ENCODE results near the gene DARS2.

The DARS2 gene

DNA sequence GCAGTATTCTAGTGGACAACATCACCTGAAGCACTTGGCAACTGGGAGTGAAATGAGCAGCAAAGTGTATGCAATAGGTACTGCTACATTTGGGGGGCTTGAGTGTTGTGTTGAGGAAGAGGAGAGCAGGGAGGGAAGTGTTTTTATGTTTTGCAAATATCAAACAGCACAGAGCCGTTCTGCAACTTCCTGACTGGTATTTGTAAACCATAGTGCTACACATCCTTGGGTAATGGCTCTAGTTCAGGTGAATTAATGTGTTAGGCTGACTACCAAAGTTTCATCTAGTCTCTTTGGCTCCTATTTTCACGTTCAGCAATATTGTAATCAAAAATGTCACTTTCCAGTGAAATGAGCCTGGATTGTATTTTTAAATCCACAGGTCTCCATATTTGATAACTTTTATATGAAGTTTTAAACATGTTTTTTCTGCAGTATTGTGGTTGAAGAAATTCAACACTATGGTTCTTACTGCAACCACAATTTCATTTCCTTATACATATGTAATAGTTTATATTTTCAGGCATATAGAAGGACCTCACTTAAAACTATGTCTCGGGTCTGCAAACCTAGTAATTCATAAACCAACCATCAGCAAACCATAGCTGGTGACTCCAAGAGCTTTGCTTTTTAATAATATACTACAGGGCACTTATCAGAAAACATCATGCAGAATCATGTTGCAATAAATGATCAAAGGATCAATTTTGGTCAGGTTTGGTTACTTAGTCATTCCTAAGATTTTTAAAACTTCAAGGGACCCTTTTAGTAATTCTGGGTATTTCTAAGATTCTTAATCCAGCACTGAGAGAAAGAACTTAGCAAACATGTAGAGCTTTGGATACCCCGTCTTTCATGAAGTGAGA is 62.5 kb downstream of the DARS2 start:
- DNase-seq (ENCODE audit: extremely low read depth in 1 of 2, low read depth in 1 of 2) = no peak

- no peak for DNase-seq (ENCODE audit: extremely low read depth in 1 of 2, low read depth in 1 of 2)
These were observed 63.2 kb downstream of the DARS2 start for GRCh38 chr1:173887627-173888026.

GRCh38 chr1:173888749-173889148 is 64.3 kb downstream of the DARS2 start:
- no peak for DNase-seq (ENCODE audit: extremely low read depth in 1 of 2, low read depth in 1 of 2)

DNA sequence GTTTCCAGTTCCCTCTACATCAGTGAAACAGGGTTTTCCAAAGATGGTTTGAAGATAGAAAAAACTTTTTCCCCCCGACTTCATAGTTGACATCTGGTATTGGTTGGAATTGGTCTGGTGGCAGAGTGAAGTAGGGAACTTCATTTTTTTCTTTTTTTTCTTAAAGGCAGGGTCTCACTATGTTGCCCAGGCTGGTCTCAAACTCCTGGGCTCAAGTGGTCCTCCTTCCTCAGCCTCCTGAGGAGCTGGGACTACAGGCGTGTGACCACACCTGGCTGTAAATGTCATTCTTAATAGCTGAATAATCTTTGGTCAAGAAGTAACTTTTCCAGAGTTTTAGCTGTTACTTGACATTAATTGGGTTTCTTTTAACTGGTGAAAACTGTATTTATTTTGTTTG is 65.4 kb downstream of the DARS2 start:
- DNase-seq (ENCODE audit: extremely low read depth in 1 of 2, low read depth in 1 of 2) = no peak

DNA sequence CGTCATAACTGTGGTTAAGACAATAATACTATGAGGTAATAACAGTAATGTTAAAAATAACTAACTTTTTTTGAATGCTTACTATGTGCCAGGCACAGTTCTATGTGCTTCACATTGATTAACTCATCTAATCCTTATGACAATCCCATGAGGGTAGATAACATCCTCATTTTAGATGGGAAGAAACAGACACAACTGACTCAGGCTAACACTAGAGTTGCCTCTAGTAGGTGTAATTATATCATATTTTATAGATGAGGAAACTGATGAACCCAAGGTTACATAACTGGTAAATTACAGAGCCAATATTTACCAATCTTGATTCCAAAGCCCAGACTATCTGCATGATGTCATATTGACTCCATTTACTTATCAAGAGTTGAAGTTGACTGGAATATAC is 69.1 kb downstream of the DARS2 start:
- no peak for DNase-seq (ENCODE audit: extremely low read depth in 1 of 2, low read depth in 1 of 2)

GRCh38 chr1:173894189-173894588 is 69.7 kb downstream of the DARS2 start:
- DNase-seq (ENCODE audit: extremely low read depth in 1 of 2, low read depth in 1 of 2) = no peak

GRCh38 chr1:173900427-173900826 is 76.0 kb downstream of the DARS2 start:
- DNase-seq (ENCODE audit: extremely low read depth in 1 of 2, low read depth in 1 of 2) = no peak

- DNase-seq (ENCODE audit: extremely low read depth in 1 of 2, low read depth in 1 of 2) = no peak
These were observed 76.5 kb downstream of the DARS2 start for GRCh38 chr1:173900992-173901391.

- no peak for DNase-seq (ENCODE audit: extremely low read depth in 1 of 2, low read depth in 1 of 2)
These were observed 79.5 kb downstream of the DARS2 start for GRCh38 chr1:173903827-173904531.
